GM19238 (cell line): ENCODE data around the gene IL12A.
A peak's percentile ranks its signal among the peaks of the same experiment; 100 is the strongest.

ENCODE experiments used
- DNase-seq: peaks from one replicate; pipeline ENCODE4 v3.0.0; 2011; ENCODE audit warnings: low spot score; ENCODE audit not compliant: insufficient read length

Gene IL12A

DNA sequence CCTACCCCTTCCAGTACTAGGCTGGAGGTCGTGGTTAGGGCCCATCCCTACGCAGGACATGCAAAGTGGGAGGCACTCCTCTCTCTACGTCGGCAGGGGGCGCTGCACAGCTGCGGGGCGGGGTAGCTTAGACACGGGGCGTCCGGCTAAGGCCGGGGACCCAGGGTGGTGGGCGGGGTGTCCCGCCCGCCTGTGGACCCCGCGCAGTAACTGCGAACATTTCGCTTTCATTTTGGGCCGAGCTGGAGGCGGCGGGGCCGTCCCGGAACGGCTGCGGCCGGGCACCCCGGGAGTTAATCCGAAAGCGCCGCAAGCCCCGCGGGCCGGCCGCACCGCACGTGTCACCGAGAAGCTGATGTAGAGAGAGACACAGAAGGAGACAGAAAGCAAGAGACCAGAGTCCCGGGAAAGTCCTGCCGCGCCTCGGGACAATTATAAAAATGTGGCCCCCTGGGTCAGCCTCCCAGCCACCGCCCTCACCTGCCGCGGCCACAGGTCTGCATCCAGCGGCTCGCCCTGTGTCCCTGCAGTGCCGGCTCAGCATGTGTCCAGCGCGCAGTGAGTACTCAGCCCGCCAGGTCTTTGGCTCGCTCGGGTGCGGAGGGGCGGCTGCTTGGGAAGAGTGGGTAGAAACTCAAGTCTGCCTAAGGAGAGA, at the start of gene IL12A:
IL12A (plus strand) TSS at position 219 of the 655 bp plus-strand sequence.
- DNase-seq: peak; percentile 79

DNA sequence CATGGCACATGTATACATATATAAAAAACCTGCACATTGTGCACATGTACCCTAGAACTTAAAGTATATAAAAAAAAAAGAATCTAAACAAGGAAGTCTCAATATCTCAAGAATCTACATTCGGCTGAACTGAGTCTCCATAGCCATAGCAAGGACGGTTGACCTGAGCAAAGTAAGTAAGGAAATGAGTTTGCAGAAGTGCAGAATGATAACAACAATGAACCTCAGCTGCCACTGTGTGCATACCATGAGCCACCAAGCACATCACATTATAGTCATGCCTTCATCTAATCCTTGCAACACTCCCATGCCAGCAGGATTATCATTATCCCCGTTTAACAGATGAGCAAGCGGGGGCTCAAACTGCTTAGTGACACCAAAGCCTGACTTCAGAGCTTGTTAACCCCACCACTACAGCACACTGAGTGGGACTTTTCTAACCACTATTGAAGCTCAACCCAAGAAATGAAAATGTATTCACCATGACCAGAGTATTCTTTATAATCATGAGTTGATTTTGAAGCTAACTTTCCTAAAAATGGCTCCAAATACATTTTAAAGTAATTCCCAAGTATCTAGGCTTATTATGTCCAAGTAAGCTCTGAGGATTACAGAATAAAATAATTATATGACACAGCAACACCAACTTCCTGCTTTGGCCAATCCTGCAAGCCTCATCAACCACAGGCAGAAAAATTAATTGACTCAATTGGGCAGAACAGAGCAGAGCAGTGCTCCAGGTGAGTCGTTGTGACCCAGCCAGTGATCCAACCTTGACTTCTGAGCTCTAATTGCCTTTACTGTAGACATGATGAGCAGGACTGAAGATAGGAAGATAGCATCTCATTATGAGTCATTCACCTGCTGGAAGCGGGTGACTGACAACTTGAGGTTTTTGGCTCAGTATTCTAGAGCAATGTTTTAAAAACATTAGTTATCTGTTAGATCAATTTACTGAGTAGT, 47.3 kb upstream of the IL12A start:
- DNase-seq: no peak

- DNase-seq: no peak
Measured at GRCh38 chr3:159944781-159945180, 43.9 kb upstream of the IL12A start.

- DNase-seq: no peak
Measured at GRCh38 chr3:159945930-159946329, 42.7 kb upstream of the IL12A start.

DNA sequence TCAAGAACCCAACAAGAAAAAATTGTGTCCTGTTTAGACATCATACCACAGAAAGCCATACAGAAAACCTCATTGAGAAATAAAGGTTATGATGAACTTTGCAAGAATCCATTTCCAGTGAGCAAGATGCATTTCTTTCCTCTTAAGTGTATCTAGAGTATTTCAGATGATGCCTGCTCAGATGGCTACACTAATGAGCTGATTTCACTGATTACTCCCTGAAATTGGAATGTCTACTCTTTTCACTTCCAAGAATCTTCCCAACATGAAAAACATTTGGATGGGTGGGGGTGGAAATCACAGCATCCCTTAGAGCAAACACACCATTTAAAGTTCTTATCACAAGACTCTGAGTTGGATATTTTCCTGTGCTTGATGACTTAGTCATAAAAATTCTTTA, 41.4 kb upstream of the IL12A start:
- DNase-seq: no peak

DNA sequence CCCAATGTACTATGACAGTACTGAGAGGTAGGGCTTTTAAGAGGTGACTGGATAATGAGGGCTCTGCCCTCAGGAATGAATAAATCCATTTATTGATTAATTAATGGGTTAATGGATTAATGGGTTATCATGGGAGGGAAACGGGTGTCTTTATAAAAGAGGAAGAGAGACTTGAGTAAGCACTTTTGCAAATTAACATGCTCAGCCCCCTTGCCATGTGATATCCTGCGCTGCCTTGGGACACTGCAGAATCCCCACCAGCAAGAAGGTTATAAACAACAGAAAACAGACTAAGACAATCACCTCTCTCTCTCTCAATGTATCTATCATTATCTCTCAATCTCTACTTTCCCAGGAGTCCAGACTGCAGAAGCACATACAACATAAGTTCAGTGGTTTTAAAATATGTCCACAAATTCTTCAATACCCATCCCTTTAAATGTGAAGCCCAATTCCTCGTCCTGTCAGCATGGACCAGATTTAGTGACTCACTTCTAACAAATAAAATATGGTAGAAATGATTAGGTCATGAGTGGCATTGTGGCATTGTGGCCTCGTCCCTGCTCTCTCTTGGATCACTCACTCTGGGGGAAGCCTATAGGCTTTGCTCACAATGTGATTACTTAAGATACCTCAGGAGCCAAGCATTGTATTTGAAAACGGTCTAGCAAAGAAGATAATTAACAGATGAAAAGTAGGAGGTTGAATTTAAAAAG, 40.0 kb upstream of the IL12A start:
- DNase-seq: no peak

GRCh38 chr3:159950156-159950898, 38.3 kb upstream of the IL12A start:
- DNase-seq: no peak

GRCh38 chr3:159951540-159951939, 37.1 kb upstream of the IL12A start:
- DNase-seq: no peak

DNA sequence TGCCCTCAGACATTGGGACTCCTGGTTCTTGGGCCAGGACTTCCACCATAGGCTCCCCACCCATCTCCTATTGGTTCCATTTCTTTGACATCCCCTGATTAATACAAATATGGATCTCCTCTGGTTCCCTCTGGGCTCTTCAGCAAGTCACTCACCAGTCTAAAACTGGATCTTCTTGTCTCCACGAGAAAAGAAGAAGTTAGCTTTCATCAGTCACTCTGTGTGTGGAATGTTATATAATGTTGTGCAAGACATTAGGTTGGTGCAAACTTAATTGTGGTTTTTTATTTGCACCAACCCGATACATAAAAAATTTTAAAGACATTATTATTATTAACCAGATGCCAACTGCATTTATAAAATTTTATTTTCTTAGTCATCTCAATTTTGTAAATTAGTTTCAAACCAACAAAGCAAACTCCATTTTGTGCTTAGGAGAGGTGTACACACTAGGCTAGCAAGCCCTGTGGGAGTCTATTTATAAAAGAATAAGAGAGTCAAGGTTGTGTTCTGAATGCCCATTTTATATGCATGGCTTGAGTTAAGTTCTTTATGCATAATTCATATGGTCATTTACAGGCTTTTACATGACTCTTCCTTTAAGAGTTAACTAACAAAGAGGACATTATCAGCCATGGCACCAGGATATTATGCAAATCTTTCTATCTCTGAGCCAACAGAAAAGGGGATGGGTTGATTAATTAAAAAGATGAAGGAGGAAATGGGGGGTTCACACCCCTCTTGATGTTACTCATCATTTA, 35.1 kb upstream of the IL12A start:
- no peak for DNase-seq

DNA sequence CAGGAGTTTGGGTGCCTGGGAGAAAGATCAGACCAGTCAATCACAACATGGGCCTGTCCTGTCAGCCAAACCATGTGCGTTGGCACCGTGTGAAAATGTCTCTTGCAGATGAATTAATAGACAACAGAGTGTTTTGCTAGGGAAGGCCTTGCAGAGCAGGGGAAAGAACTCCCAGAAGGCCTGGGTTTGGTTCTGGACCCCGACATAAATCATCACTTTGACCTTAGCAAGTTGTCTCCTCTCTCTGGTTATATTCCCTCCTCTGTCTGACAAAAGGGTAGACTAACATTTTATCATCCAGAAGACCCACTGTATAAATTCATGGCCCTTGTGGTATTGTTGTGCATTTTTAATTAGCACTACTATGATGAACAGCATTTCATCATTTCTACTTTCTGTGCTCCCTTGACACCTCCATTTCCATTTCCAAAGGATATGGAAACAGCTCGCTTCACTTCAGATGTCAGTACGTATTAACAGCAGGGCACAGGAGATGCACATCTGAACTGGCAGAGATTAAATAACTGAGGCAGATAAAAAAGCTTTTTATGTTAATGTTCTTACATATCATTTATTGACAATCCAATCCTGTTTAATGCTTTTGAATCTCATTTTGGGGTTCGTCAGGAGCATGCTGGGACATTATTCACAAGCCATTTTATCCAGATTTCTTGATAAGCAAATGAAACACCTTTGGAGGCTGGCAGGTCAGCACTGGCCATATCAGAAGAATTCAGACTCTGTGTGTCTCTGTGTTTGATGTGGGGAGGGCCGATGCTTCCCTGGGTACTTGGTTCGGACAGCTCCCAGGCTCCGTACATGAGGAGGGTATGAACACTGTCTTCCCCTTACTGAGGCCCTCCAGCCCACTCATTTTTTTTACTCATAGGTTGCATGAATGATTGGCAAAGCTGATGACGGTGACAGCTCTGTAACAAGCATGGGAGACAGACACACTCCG, 28.2 kb upstream of the IL12A start:
- no peak for DNase-seq

- DNase-seq: peak; percentile 42
Measured at GRCh38 chr3:159964166-159964973, 24.3 kb upstream of the IL12A start.

GRCh38 chr3:159971311-159971710, 17.3 kb upstream of the IL12A start:
- no peak for DNase-seq

DNA sequence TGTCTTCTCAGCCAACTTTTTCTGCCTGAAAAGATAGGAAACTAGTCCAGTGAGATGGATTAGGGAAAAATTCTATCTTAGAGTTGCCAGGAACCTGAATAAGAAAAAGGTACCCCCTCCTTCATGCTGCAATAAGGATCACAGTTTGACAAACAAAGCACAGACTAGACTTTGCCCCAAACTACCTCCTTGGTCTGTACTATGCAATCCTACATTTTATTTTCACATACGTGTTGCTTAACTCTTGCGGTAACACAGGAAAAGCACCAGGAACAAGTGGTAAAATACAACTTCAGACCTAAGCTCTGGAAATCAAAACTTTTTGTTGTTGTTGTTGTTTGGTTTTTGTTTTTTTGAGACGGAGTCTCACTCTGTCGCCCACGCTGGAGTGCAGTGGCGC, 11.3 kb upstream of the IL12A start:
- DNase-seq: no peak

- no peak for DNase-seq
Measured at GRCh38 chr3:159978353-159978752, 10.3 kb upstream of the IL12A start.

DNA sequence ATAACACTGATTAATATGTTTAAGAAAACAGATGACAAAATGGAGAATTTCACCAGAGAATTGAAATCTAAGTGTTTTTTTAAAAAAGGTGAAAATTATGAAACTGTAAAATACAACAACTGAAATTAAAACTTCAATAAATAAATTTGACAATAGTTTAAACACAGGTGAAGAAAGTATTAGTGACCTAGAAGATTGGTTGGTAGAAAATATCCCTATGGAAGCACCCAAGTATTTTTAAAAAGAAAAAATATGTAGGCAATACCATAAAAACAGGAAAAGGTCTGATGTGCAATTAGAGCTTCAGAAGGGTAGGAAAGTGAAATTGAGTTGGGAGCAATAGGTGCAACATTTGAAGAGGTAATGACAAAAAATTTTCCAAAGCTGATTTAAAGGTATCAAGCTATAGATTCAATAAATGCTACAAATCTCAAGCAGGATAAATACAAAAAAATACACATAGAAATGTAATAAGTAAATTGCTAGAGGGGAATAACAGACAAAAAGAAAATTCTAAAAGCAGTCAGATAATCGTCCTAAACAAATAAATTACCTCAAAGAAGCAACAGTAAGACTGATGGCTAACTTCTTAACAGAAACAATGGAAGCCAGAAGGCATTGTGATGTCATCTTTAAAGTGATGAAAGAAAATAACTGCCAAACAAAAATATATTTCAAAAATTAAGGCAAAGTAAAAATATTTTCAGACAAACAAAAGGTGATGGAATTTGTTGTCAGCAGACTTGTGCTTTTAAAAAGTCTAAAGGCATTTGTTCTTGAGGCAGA, 9.5 kb upstream of the IL12A start:
- DNase-seq: no peak

DNA sequence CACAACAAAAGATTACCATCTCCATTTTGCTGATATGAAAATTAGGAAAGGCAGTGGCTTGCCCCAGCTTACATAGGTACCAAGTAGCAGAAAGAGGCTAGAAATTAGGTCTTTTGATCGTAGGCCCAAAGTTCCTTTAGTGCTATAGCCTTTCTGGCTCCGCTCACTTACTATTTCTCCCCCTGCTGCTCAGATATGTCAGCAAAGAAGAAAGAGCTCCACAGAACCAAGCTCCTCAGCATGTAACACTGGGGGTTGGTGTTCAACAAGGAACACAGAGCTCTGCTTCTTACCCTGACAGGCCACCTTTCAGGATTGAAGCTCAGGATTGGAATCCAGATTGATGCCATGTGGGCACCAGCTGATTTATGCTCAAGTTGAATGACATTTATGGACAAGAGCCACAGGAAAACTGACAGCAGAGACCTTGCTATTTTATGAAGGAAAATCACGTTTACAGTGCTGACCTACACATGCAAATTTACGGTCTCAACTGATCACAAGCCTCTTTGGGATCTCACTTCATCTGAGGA, 6.1 kb upstream of the IL12A start:
- DNase-seq: no peak

DNA sequence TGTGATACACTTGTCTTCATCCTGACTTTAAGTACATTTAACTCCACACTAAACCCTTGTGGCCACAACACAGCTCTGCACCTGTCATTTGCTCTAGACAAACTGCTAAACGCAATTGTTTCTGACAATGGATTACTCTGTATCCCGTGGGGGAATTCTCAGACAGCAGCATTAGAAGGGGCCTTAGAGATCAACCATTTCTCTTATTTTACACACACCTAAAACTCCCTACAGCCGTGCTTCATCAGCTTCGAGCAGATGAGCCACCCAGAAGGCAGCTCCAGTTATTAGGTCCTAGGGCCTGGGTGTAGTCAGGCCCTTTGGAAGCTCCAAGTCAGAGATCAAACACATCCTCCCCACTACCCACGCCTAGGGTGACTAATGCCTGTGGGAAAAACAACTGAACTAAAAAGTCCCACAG, 1.3 kb upstream of the IL12A start:
- no peak for DNase-seq
